Skeletal muscle tissue (tissue), 4 donors: ENCODE measurements around the gene GPX4. TPM values are rescaled to one million over a fixed set of nuclear protein-coding genes. Genes with fewer than 3 reads are reported as not detected.
A peak's percentile ranks its signal among the peaks of the same experiment; 100 is the strongest.

Experiments
- H3K27ac ChIP-seq: one replicate; pipeline ENCODE4 v1.7.0; 2013; ENCODE audit warnings: mild to moderate bottlenecking, low read depth, low read length, inconsistent platforms
- H3K27me3 ChIP-seq, 3 donors: one replicate each; pipeline ENCODE4 v1.7.0; 2013; ENCODE audit warnings: low read length in 3 of 3; ENCODE audit not compliant: control insufficient read depth in 3 of 3, insufficient read depth in 3 of 3
- H3K36me3 ChIP-seq, 3 donors: one replicate each; pipeline ENCODE4 v1.7.0; 2013; ENCODE audit warnings: low read length in 3 of 3; ENCODE audit not compliant: control insufficient read depth in 3 of 3, insufficient read depth in 3 of 3
- H3K4me1 ChIP-seq, 3 donors: one replicate each; pipeline ENCODE4 v1.7.0; 2013; ENCODE audit warnings: low read length in 3 of 3, mild to moderate bottlenecking in 3 of 3; ENCODE audit not compliant: control insufficient read depth in 3 of 3, insufficient read depth in 3 of 3
- H3K4me3 ChIP-seq, 3 donors: one replicate each; pipeline ENCODE4 v1.7.0; 2013; ENCODE audit warnings: low read length in 3 of 3
- H3K9ac ChIP-seq, 3 donors: one replicate each; pipeline ENCODE4 v1.7.0; 2013; ENCODE audit warnings: low read length in 3 of 3, mild to moderate bottlenecking in 3 of 3, moderate library complexity in 2 of 3, low read depth in 1 of 3
- H3K9me3 ChIP-seq, 3 donors: one replicate each; pipeline ENCODE4 v1.7.0; 2013; ENCODE audit warnings: low read length in 3 of 3; ENCODE audit not compliant: control insufficient read depth in 3 of 3
- total RNA-seq: library from RNA; depleted of rRNA; stranded (reverse); fragments of >200 nt; gene quantifications from one replicate; pipeline ENCODE4 v1.2.3, GENCODE V29; 2014
- donor health status: Osteomylitis.

The GPX4 gene
- total RNA-seq, 1 donor from 2014 or later: 139 TPM

DNA sequence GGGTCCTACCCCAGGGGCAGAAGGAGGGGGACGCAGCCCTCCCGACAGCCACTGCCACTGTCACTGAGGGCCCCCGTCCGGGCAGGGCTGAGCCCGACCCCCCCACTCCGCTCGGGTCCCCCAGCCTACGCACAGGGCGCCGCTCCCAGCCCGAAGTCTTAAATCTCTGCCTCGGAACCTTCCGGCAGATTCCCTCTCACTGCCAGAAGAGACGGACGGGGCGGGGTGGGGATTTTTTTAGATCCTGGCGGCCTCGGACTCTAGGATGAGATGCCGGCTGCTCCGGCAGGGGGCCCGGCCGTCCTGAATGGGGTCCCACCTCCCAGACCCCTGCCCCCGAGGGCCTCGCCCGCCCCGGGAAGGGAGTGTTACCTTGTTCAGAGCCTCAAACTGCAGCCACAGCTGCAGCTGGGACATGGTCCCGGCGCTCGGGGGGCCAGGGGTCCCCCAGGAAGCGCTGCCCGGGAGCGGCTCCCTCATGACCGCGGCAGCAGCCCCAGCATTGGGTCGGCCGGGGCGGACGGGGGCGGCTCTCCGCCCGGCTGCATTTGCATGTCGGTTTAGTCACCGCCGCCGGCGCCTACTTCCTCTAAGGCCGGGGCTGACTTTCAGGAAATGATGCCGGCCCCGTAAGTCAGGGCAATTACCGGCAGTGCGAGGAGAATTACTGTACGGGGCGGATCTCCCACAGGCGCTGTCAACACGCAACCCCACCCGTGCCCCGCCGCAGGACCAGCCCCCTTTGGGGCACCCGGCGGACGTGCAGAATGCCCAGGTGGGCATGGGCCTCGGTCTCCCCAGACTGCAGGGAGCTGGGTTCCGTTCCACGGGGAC, 28.1 kb downstream of the GPX4 start:
- H3K9me3 ChIP-seq: no peaks in the 10 kb centered on the region
- peak overlapping the region; percentile 82 to 89 (median 86) for H3K9ac ChIP-seq
- peak overlapping the region; percentile 60 to 73 (median 63) for H3K4me3 ChIP-seq
- no peaks in the 10 kb centered on the region for H3K27me3 ChIP-seq
- H3K4me1 ChIP-seq: peaks cover 27 to 68% (median 45%) of the 10 kb centered on the region in 3 donors
- peak overlapping the region; percentile 92 for H3K27ac ChIP-seq
- H3K36me3 ChIP-seq: peaks cover 4 to 9% (median 7%) of the 10 kb centered on the region in 3 donors

GRCh38 chr19:1132552-1133383, 29.0 kb downstream of the GPX4 start:
- Histone ChIP-seq H3K36me3 (peaks cover 0 to under 1% (median 0%) of the 10 kb centered on the region in 3 donors), H3K9ac (peak overlapping the region; percentile 82 to 89 (median 86)), H3K9me3 (no peaks in the 10 kb centered on the region), H3K27me3 (no peaks in the 10 kb centered on the region), H3K27ac (peak overlapping the region; percentile 92), H3K4me3 (peak overlapping the region; percentile 60 to 73 (median 63)), H3K4me1 (peaks cover 27 to 63% (median 45%) of the 10 kb centered on the region in 3 donors)

DNA sequence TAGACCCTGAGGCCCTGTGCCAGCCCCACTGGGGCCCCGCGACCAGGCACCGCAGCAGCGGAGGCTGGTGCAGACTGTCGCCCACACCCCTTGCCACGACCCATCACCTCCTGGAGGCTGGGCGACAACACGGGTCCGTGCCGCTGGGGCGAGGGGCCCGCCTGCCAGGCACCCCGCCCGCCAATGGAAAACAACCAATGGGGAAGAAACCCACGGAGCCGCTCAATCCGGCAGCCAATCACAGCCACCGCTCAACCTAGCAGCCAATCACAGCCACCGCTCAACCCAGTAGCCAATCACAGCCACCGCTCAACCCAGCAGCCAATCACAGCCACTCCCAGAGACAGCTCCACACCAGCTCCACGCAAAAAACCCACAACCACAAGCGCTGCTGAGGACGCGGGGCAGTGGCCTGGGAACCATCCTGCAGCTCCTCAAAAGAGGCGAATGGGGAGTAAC, 29.7 kb downstream of the GPX4 start:
- Histone ChIP-seq H3K27ac (peak overlapping the region; percentile 92), H3K9me3 (no peaks in the 10 kb centered on the region), H3K27me3 (no peaks in the 10 kb centered on the region), H3K4me3 (no peak overlapping the region), H3K4me1 (peaks cover 27 to 63% (median 45%) of the 10 kb centered on the region in 3 donors), H3K9ac (no peak overlapping the region), H3K36me3 (peaks cover 0 to 2% (median 0%) of the 10 kb centered on the region in 3 donors)

DNA sequence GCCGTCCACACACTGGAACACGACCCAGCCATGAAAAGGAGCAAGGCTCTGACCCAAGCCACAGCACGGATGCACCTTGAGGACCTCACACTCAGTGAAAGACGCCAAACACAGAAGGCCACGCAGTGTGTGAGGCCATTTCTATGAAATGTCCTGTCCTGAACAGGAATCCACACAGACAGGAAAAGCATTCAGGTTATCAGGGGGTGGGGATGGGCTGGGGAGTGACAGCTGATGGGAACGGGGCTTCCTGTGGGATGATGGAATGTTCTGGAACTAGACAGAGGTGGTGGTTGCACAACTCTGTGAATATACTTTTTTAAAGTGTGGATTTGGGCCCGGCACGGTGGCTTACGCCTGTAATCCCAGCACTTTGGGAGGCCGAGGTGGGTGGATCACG, 30.6 kb downstream of the GPX4 start:
- H3K4me3 ChIP-seq: no peak overlapping the region
- H3K9ac ChIP-seq: no peak overlapping the region
- H3K9me3 ChIP-seq: no peaks in the 10 kb centered on the region
- peaks cover 27 to 60% (median 45%) of the 10 kb centered on the region in 3 donors for H3K4me1 ChIP-seq
- H3K27ac ChIP-seq: peak overlapping the region; percentile 92
- H3K27me3 ChIP-seq: no peaks in the 10 kb centered on the region
- H3K36me3 ChIP-seq: peaks cover 0 to 3% (median 0%) of the 10 kb centered on the region in 3 donors

- H3K27ac ChIP-seq: peak overlapping the region; percentile 51
- peaks cover 19 to 50% (median 39%) of the 10 kb centered on the region in 3 donors for H3K4me1 ChIP-seq
- no peak overlapping the region for H3K4me3 ChIP-seq
These were observed 31.7 kb downstream of the GPX4 start for GRCh38 chr19:1135454-1135853.

DNA sequence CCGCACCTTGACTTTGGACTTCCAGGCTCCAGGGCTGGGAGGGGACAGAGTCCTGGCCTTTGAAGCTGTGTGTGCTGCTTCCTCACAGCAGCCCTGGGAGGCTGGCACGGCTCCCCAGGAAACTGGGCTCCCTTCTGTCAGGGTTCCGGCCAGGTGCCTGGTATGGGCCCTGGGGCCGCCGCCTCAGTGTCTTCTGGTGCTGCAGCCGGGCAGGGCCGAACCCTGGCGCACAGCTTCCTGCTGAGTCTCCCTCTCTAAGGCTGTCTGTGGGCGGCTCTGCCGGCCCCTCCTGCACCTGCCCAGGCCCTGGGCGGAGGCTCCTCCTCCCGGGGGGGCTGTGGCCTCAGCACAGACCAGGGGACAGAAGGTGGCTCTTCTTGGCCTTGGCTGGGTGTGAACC, 32.4 kb downstream of the GPX4 start:
- Histone ChIP-seq H3K27me3 (no peaks in the 10 kb centered on the region), H3K36me3 (peaks cover 0 to 4% (median 0%) of the 10 kb centered on the region in 3 donors), H3K4me3 (no peak overlapping the region), H3K27ac (peak overlapping the region; percentile 51), H3K4me1 (peaks cover 13 to 43% (median 32%) of the 10 kb centered on the region in 3 donors), H3K9me3 (no peaks in the 10 kb centered on the region), H3K9ac (peak overlapping the region in 1 of 3 donors; percentile 16)

More at GRCh38 chr19:1135454-1135853, 31.7 kb downstream of the GPX4 start:
- peaks cover 0 to 3% (median 0%) of the 10 kb centered on the region in 3 donors for H3K36me3 ChIP-seq
- no peaks in the 10 kb centered on the region for H3K27me3 ChIP-seq
- H3K9me3 ChIP-seq: no peaks in the 10 kb centered on the region
- H3K9ac ChIP-seq: no peak overlapping the region

- Histone ChIP-seq H3K9me3 (no peaks in the 10 kb centered on the region), H3K27me3 (no peaks in the 10 kb centered on the region), H3K4me3 (no peak overlapping the region), H3K9ac (no peak overlapping the region), H3K4me1 (peaks cover 10 to 39% (median 28%) of the 10 kb centered on the region in 3 donors), H3K27ac (peak overlapping the region; percentile 51), H3K36me3 (peaks cover 0 to 4% (median under 1%) of the 10 kb centered on the region in 3 donors)
These were observed 33.0 kb downstream of the GPX4 start for GRCh38 chr19:1136621-1137317.

- Histone ChIP-seq H3K4me1 (peaks cover 0 to 29% (median 14%) of the 10 kb centered on the region in 3 donors), H3K27me3 (no peaks in the 10 kb centered on the region), H3K9me3 (no peaks in the 10 kb centered on the region), H3K27ac (no peak overlapping the region), H3K9ac (no peak overlapping the region), H3K4me3 (no peak overlapping the region), H3K36me3 (peaks cover 3 to 8% (median 8%) of the 10 kb centered on the region in 3 donors)
These were observed 34.3 kb downstream of the GPX4 start for GRCh38 chr19:1138121-1138520.

- Histone ChIP-seq H3K4me3 (no peak overlapping the region), H3K9ac (no peak overlapping the region), H3K36me3 (peaks cover 5 to 14% (median 12%) of the 10 kb centered on the region in 3 donors), H3K4me1 (peaks cover 0 to 19% (median 11%) of the 10 kb centered on the region in 3 donors), H3K27ac (no peak overlapping the region), H3K27me3 (no peaks in the 10 kb centered on the region), H3K9me3 (no peaks in the 10 kb centered on the region)
These were observed 35.3 kb downstream of the GPX4 start for GRCh38 chr19:1139126-1139525.
